Globus pallidus (tissue), 1 donor: ENCODE data around the gene VMP1.
"Not testable (repeated sequence)": the region's sequence is repeated elsewhere in the genome, so short reads cannot be mapped to it uniquely, and the experiment has no call there.

Experiments used
- DNase-seq: peaks from one replicate; pipeline ENCODE4 v3.0.0-alpha.2; 2015; ENCODE audit warnings: low spot score

VMP1 gene

GRCh38 chr17:59870482-59870881 is 163.0 kb downstream of the VMP1 start:
- DNase-seq: no peak

GRCh38 chr17:59872351-59872750 is 164.9 kb downstream of the VMP1 start:
- DNase-seq: no peak

- DNase-seq: not testable (repeated sequence)
These were observed 166.0 kb downstream of the VMP1 start for GRCh38 chr17:59873414-59873813.

GRCh38 chr17:59874376-59874775 is 166.9 kb downstream of the VMP1 start:
- no peak for DNase-seq

- DNase-seq: no peak
These were observed 168.7 kb downstream of the VMP1 start for GRCh38 chr17:59876107-59876506.

GRCh38 chr17:59877965-59878364 is 170.5 kb downstream of the VMP1 start:
- DNase-seq: no peak

GRCh38 chr17:59878624-59879023 is 171.2 kb downstream of the VMP1 start:
- DNase-seq: no peak

- DNase-seq: no peak
These were observed 177.4 kb downstream of the VMP1 start for GRCh38 chr17:59884861-59885260.

GRCh38 chr17:59888145-59888750 is 180.8 kb downstream of the VMP1 start:
- DNase-seq: no peak

GRCh38 chr17:59890720-59891119 is 183.3 kb downstream of the VMP1 start:
- DNase-seq: no peak
